Measurements from ENCODE around the gene KDM7A.
A peak's percentile ranks its signal among the peaks of the same experiment; 100 is the strongest.
"Not testable (repeated sequence)": the region's sequence is repeated elsewhere in the genome, so short reads cannot be mapped to it uniquely, and the experiment has no call there.

KDM7A gene

DNA sequence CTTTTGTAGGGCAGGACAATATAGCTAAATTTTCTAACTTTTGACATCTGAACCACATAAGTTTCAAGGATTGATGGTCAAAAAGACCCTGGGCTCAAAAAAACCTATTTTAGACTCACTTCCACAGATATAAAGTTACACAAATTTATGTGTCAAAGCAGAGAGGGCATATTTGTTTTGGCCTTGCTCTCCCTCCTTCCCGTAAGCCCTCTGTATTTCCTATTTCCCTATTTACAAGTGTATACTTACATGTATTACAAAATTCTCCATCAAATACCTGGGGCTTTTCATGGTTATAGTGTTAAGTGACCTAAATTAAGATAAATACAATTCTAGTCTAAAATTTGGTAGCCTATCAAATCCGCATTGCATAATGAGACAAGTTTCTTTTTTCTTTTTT lies 2.6 kb downstream of the KDM7A start:
- peaks cover 6% of the 10 kb centered on the region for H3K4me1 ChIP-seq (ENCODE audit: control insufficient read depth, low read depth, low read length)
- H3K4me3 ChIP-seq (ENCODE audit: low read length): no peak overlapping the region
- H3K9ac ChIP-seq (ENCODE audit: low read length): no peak overlapping the region
- H3K9me3 ChIP-seq (ENCODE audit: control insufficient read depth, low read depth, low read length): no peaks in the 10 kb centered on the region
- no peak overlapping the region for H3K27ac ChIP-seq (ENCODE audit: low read length)
- no peaks in the 10 kb centered on the region for H3K36me3 ChIP-seq (ENCODE audit: control insufficient read depth, low read depth, low read length)
- peaks cover 19% of the 10 kb centered on the region for H3K27me3 ChIP-seq (ENCODE audit: control insufficient read depth, insufficient read depth, low read length)

DNA sequence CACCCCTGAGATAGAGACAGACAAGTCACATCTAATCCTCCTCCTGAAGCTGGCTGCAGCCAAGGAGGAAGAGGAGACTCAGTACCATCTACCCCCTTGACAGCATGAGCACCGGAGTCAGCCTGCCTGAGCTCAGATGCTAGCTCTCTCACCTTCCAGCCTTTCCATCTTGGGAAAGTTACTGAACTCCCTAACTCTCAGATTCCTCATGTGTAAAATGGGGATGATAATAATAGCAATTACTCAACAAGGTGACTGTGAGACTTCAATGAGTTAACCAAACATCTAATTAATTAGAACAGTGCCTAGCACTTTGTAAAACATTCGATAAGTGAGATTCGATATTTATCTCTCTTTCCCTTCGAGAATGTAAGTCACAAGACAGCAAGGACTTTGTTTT lies 6.4 kb downstream of the KDM7A start:
- no peaks in the 10 kb centered on the region for H3K27me3 ChIP-seq (ENCODE audit: control insufficient read depth, insufficient read depth, low read length)
- H3K36me3 ChIP-seq (ENCODE audit: control insufficient read depth, low read depth, low read length): no peaks in the 10 kb centered on the region
- H3K27ac ChIP-seq (ENCODE audit: low read length): no peak overlapping the region
- peaks cover 3% of the 10 kb centered on the region for H3K4me1 ChIP-seq (ENCODE audit: control insufficient read depth, low read depth, low read length)
- H3K4me3 ChIP-seq (ENCODE audit: low read length): no peak overlapping the region
- no peak overlapping the region for H3K9ac ChIP-seq (ENCODE audit: low read length)
- H3K9me3 ChIP-seq (ENCODE audit: control insufficient read depth, low read depth, low read length): no peaks in the 10 kb centered on the region

DNA sequence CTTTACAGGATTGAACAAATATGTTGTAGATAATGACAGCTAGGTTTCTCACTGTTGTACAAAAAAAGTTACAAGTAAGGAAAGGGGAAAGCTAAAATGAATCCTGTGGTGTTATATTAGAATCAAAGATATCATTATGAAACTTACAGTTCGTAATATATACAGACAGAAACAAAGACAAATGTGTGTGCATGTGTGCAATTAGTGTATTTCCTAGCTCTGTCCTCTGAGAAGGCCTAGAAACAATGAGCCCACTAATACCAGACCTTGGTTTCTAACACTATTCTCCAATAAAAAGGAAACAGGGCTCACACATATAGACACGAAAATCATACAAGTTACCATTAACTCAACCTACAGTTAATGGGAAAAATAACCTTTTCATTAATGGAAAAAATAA lies 8.0 kb downstream of the KDM7A start:
- Histone ChIP-seq H3K27ac (ENCODE audit: low read length) (no peak overlapping the region), H3K36me3 (ENCODE audit: control insufficient read depth, low read depth, low read length) (no peaks in the 10 kb centered on the region), H3K4me3 (ENCODE audit: low read length) (no peak overlapping the region), H3K9ac (ENCODE audit: low read length) (no peak overlapping the region), H3K4me1 (ENCODE audit: control insufficient read depth, low read depth, low read length) (no peaks in the 10 kb centered on the region), H3K9me3 (ENCODE audit: control insufficient read depth, low read depth, low read length) (no peaks in the 10 kb centered on the region), H3K27me3 (ENCODE audit: control insufficient read depth, insufficient read depth, low read length) (no peaks in the 10 kb centered on the region)

DNA sequence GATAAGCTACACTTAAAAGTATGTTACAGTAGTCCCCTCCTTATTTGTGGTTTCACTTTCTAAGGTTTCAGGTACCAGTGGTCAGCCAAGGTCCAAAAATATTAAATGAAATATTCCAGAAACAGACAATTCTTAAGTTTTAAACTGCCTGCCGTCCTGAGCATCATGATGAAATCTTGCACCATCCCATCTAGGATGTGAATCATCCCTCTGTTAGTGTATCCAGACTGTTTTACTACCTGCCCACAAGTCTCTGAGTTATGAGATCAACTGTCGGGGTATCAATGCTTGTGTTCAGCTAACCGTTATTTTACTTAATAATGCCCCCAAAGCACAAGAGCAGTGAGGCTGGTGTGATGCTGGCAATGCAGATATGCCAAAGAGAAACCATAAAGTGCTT lies 11.4 kb downstream of the KDM7A start:
- Histone ChIP-seq H3K27me3 (ENCODE audit: control insufficient read depth, insufficient read depth, low read length) (no peaks in the 10 kb centered on the region), H3K9ac (ENCODE audit: low read length) (no peak overlapping the region), H3K36me3 (ENCODE audit: control insufficient read depth, low read depth, low read length) (no peaks in the 10 kb centered on the region), H3K4me3 (ENCODE audit: low read length) (no peak overlapping the region), H3K4me1 (ENCODE audit: control insufficient read depth, low read depth, low read length) (peaks cover 6% of the 10 kb centered on the region), H3K27ac (ENCODE audit: low read length) (no peak overlapping the region), H3K9me3 (ENCODE audit: control insufficient read depth, low read depth, low read length) (no peaks in the 10 kb centered on the region)

DNA sequence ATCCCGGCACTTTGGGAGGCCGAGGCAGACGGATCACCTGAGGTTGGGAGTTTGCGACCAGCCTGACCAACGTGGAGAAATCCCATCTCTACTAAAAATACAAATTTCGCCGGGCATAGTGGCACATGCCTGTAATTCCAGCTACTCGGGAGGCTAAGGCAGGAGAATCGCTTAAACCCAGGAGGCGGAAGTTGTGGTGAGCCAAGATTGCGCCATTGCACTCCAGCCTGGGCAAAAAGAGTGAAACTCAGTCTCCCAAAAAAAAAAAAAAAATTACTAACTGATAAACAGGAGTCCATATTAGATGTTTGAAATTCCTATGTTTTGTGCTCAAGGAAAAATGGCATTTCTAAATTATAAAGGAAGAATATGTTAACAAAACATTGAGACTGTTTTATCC lies 14.7 kb downstream of the KDM7A start:
- not testable (repeated sequence) for H3K27me3 ChIP-seq (ENCODE audit: control insufficient read depth, insufficient read depth, low read length); H3K27ac ChIP-seq (ENCODE audit: low read length); H3K4me3 ChIP-seq (ENCODE audit: low read length); H3K9ac ChIP-seq (ENCODE audit: low read length); H3K36me3 ChIP-seq (ENCODE audit: control insufficient read depth, low read depth, low read length); H3K9me3 ChIP-seq (ENCODE audit: control insufficient read depth, low read depth, low read length)
- H3K4me1 ChIP-seq (ENCODE audit: control insufficient read depth, low read depth, low read length): peaks cover 23% of the 10 kb centered on the region

DNA sequence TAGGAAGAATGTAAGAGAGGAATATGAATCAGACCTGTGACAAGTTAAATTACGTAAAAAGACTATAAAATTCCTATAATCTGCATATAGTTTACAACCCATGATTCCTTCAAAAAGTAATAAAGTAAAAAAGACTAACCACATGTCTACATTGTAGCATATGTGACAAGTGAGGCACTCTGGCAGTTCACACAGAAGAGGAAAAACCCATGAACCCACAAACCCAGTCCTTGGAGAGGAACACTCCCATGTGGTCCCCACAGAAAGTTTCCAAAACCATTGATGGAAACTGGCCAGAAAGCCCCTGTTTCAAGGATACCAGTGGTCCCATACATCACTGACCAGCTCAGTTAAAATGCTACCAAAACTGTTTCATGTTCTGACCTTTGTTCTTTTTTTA lies 15.7 kb downstream of the KDM7A start:
- H3K4me3 ChIP-seq (ENCODE audit: low read length): no peak overlapping the region
- H3K27me3 ChIP-seq (ENCODE audit: control insufficient read depth, insufficient read depth, low read length): no peaks in the 10 kb centered on the region
- no peaks in the 10 kb centered on the region for H3K36me3 ChIP-seq (ENCODE audit: control insufficient read depth, low read depth, low read length)
- H3K4me1 ChIP-seq (ENCODE audit: control insufficient read depth, low read depth, low read length): peaks cover 23% of the 10 kb centered on the region
- H3K9ac ChIP-seq (ENCODE audit: low read length): peak overlapping the region; percentile 41
- H3K9me3 ChIP-seq (ENCODE audit: control insufficient read depth, low read depth, low read length): no peaks in the 10 kb centered on the region
- no peak overlapping the region for H3K27ac ChIP-seq (ENCODE audit: low read length)

DNA sequence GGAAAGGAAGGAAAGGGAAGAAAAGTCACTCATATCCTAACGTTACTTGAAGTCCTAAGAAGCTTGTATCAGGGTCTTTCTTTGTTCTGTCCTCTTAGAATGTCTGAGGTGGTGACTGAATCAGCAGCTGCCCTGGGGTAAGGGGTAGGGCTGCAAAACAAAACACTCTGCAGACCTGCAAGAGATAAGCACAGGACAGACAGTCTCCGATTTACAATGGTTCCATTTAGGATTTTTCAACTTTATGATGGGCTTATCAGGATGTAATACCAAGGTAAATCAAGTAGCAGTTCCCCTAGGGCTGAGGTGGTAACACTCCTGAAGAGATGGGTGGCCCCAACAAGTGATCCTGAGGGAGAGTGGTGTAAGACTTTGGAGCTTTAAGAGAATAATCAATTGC lies 16.5 kb downstream of the KDM7A start:
- Histone ChIP-seq H3K27me3 (ENCODE audit: control insufficient read depth, insufficient read depth, low read length) (no peaks in the 10 kb centered on the region), H3K36me3 (ENCODE audit: control insufficient read depth, low read depth, low read length) (no peaks in the 10 kb centered on the region), H3K9ac (ENCODE audit: low read length) (peak overlapping the region; percentile 41), H3K4me1 (ENCODE audit: control insufficient read depth, low read depth, low read length) (peaks cover 28% of the 10 kb centered on the region), H3K9me3 (ENCODE audit: control insufficient read depth, low read depth, low read length) (no peaks in the 10 kb centered on the region), H3K27ac (ENCODE audit: low read length) (peak overlapping the region; percentile 71), H3K4me3 (ENCODE audit: low read length) (peak overlapping the region; percentile 41)

DNA sequence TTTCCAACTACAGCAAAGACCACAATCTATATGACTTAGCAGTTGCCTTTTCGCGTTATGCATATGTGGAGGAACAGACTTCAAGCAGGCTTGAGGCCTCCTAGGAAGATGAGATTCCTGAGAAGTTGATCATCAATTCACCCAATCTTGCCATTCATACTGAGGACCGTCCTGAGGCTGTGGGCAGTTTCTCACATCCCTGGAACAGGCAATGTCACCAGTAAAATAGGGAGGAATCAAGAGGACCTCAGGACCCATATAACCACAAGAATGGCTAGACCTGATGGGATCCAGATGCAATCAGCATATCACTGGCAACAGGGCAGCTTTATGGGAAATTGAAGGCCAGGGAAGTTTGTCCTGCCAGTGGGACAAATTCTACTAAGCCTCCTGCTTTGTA lies 17.3 kb downstream of the KDM7A start:
- no peak overlapping the region for H3K4me3 ChIP-seq (ENCODE audit: low read length)
- H3K27ac ChIP-seq (ENCODE audit: low read length): peak overlapping the region; percentile 39
- H3K9me3 ChIP-seq (ENCODE audit: control insufficient read depth, low read depth, low read length): no peaks in the 10 kb centered on the region
- no peaks in the 10 kb centered on the region for H3K36me3 ChIP-seq (ENCODE audit: control insufficient read depth, low read depth, low read length)
- no peak overlapping the region for H3K9ac ChIP-seq (ENCODE audit: low read length)
- no peaks in the 10 kb centered on the region for H3K27me3 ChIP-seq (ENCODE audit: control insufficient read depth, insufficient read depth, low read length)
- peaks cover 31% of the 10 kb centered on the region for H3K4me1 ChIP-seq (ENCODE audit: control insufficient read depth, low read depth, low read length)

DNA sequence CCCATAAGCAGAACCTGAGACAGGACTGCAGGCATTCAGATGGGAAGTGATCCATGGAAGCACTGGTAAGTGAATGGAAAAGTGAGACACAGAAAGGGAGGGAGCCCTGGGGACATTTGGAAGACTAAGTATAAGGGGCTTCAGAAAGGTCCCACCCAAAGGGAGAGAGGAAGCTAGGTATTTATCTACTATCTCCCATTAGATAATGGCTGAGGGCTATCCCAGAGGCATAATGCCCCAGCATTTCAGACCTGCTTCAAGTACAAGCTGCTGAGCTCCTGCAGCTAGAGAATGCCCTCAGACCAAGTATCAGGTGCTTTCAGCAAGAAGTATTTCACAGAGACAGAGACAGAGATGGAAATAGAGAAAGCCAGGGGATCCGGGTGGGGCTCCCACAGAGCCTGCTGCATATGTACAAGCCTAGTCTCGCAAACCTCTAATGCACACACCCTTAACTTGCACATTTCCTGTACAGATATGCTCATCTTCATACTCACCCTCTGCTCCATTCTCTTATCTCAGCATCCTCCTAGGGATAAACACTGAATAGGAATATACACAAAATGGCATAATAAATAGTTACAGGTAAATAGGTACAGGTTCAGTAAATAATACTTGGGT lies 20.2 kb downstream of the KDM7A start:
- Histone ChIP-seq H3K27me3 (ENCODE audit: control insufficient read depth, insufficient read depth, low read length) (no peaks in the 10 kb centered on the region), H3K4me1 (ENCODE audit: control insufficient read depth, low read depth, low read length) (peaks cover 31% of the 10 kb centered on the region), H3K27ac (ENCODE audit: low read length) (no peak overlapping the region)

DNA sequence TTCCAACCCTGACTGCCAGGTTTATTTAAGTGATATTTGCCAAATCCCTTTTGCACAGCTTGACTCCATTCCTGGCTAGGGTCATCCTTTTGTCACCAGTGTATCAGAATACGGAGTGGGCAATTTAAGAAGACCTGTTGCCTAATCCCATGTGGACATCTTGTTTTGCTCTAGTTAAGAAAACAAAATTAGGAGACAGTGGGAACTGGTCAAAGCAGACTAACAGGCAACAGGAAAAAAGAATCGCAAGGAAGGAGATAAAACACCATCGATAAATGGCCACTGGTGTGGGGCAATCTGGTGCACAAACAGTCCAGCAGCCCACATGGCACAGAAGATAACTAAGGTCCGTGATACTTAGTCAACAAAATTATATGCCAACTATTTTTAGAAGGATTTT lies 21.4 kb downstream of the KDM7A start:
- Histone ChIP-seq H3K9me3 (ENCODE audit: control insufficient read depth, low read depth, low read length) (no peaks in the 10 kb centered on the region), H3K9ac (ENCODE audit: low read length) (no peak overlapping the region), H3K27me3 (ENCODE audit: control insufficient read depth, insufficient read depth, low read length) (no peaks in the 10 kb centered on the region), H3K4me1 (ENCODE audit: control insufficient read depth, low read depth, low read length) (peaks cover 25% of the 10 kb centered on the region), H3K4me3 (ENCODE audit: low read length) (no peak overlapping the region), H3K27ac (ENCODE audit: low read length) (no peak overlapping the region), H3K36me3 (ENCODE audit: control insufficient read depth, low read depth, low read length) (no peaks in the 10 kb centered on the region)

More for the DNA sequence above, 20.2 kb downstream of the KDM7A start:
- Histone ChIP-seq H3K9me3 (ENCODE audit: control insufficient read depth, low read depth, low read length) (no peaks in the 10 kb centered on the region), H3K9ac (ENCODE audit: low read length) (no peak overlapping the region), H3K36me3 (ENCODE audit: control insufficient read depth, low read depth, low read length) (no peaks in the 10 kb centered on the region), H3K4me3 (ENCODE audit: low read length) (no peak overlapping the region)

DNA sequence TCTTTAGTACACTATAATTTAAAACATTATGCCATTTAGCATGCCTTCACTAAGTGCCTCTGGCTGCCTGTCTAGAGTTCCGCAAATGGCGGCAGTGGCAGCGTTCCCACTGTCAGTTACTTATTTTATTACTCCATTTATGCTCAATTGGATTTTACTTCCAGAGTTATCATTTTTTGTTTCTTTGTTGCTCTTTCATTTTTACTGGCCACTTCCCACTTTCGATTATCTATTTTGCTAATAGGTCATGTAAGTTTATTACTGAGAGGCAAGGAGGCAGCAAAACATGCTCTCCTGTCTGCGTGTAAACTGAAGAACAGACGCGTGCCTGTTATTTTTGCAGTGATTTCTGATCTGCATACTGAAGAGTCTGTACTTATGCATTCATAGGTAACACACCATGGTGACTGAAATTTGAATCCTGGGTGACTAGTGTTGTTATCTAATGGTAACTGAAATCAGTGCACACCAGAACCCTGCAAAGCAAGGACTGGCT lies 23.1 kb downstream of the KDM7A start:
- no peak overlapping the region for H3K9ac ChIP-seq (ENCODE audit: low read length)
- H3K36me3 ChIP-seq (ENCODE audit: control insufficient read depth, low read depth, low read length): no peaks in the 10 kb centered on the region
- H3K27ac ChIP-seq (ENCODE audit: low read length): no peak overlapping the region
- H3K9me3 ChIP-seq (ENCODE audit: control insufficient read depth, low read depth, low read length): no peaks in the 10 kb centered on the region
- no peak overlapping the region for H3K4me3 ChIP-seq (ENCODE audit: low read length)
- H3K27me3 ChIP-seq (ENCODE audit: control insufficient read depth, insufficient read depth, low read length): no peaks in the 10 kb centered on the region
- peaks cover 11% of the 10 kb centered on the region for H3K4me1 ChIP-seq (ENCODE audit: control insufficient read depth, low read depth, low read length)

DNA sequence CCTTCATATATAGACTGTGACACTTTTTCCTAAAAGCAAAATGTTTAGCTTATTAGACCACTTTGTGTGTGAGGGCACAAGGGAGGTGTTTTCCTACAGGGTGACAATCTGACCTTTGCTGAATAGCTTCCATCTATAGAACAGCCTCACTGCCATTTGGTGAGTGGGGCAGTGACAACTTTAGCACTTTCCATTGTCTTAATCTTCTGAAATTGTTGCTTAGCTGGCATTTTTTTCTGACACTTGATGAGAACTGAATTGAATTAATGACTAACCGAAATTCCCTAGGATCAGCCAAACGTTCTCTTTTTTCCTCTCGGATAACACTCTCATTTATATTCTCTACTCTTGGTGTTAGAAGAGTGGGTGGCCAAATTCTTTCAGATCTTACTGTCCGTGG lies 30.2 kb downstream of the KDM7A start:
- no peak overlapping the region for H3K4me3 ChIP-seq (ENCODE audit: low read length)
- H3K9ac ChIP-seq (ENCODE audit: low read length): no peak overlapping the region
- no peaks in the 10 kb centered on the region for H3K27me3 ChIP-seq (ENCODE audit: control insufficient read depth, insufficient read depth, low read length)
- no peaks in the 10 kb centered on the region for H3K36me3 ChIP-seq (ENCODE audit: control insufficient read depth, low read depth, low read length)
- H3K9me3 ChIP-seq (ENCODE audit: control insufficient read depth, low read depth, low read length): no peaks in the 10 kb centered on the region
- no peaks in the 10 kb centered on the region for H3K4me1 ChIP-seq (ENCODE audit: control insufficient read depth, low read depth, low read length)
- H3K27ac ChIP-seq (ENCODE audit: low read length): no peak overlapping the region

Data from iPS-18a (cell line).